ENCODE results near the gene WDR17.

The WDR17 gene

Small RNAs within 50 kb of the gene (small RNA-seq; reads per million reads assigned to genes)
- 0 reads per million in 2 experiments for gene RF00432

Data from SK-N-DZ (cell line).